ENCODE results near the gene CPNE6. TPM values are rescaled to one million over a fixed set of nuclear protein-coding genes. Genes with fewer than 3 reads are reported as not detected.

Gene CPNE6
- total and polyA plus RNA-seq, 12 donors, result 0.12 to 0.64 (median 0.41) TPM; not detected in 8

DNA sequence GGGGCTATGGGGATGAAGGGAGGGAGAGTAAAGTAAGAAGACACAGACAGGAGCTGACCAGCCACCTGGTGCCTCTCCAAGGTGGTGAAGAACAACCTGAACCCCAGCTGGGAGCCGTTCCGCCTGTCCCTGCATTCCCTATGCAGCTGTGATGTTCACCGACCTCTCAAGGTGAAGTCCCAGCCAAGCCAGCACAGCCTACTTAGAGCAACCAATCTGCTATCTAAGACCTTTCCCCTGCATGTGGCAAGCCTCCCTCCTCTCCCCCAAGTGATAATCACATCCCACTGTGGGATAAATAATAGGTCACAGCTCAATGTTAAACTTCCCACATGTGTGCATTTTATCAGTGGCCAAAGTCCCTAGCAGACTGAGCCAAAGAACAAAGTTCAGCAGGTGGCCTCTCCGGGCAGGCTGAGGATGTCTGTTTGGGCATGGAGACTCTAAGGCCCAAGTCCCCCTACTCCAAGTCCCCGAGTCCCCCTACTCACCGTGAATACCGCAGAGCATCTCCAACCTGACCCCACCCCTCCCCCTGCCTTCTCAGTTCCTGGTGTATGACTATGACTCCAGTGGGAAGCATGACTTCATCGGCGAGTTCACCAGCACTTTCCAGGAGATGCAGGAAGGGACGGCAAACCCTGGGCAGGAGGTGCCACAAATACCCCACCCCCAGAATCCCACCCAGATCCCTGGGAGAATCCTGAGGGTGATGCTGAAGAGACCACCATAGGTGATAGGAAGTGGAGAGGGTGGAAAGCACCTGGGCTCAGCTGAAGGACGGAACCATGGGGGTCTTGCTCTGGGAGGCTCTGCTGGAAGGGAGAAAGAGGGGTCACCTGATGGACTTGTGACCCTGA, 3.5 kb downstream of the CPNE6 start:
- H3K27me3 ChIP-seq, result peaks cover 0 to 40% (median 14%) of the 10 kb centered on the region in 7 donors

DNA sequence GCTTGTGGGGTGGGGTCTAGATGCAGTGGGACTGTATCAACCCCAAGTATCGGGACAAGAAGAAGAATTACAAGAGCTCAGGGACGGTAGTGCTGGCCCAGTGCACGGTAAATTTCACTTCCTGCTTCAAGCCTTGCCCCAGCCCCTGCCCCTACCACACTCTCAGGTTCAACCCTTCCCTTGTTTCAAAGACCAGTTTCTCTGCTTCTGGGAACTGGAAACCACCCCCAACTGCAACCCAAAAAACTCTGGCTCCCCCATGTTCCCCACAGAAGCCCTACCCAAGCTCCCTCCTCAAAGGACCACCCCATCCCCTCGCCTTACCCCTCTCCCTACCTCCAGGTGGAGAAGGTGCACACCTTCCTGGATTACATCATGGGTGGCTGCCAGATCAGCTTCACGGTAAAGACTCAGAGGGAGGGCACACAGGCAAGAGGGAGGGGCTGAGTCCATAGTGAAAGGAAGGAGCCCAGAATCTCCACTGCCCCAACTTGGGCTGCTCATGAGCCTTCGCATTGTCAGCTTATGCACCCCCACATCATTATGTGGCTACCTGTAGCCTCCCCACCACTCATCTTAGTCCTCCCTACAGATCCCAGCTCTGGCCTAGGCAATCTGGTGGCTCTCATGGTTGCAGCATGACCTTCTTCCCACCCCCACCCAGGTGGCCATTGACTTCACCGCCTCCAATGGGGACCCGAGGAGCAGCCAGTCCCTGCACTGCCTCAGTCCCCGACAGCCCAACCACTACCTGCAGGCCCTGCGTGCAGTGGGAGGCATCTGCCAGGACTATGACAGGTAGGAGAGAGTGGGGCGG, 4.3 kb downstream of the CPNE6 start:
- ATAC-seq, result no peak
- Histone ChIP-seq H3K27me3 (peaks cover 0 to 40% (median 18%) of the 10 kb centered on the region in 7 donors), H3K4me1 (peaks cover 0 to 8% (median 0%) of the 10 kb centered on the region in 9 donors), H3K36me3 (no peaks in the 10 kb centered on the region), H3K9me3 (no peaks in the 10 kb centered on the region), H3K27ac (no peak overlapping the region), H3K4me3 (no peak overlapping the region)
- no peak for DNase-seq
- intact Hi-C loops (cut with DNase I), result no loop called here
- 73 to 74% methylated on average over 11 of the region's 11 CpGs for WGBS, 2 donors
- TF ChIP-seq, protein P1, sequence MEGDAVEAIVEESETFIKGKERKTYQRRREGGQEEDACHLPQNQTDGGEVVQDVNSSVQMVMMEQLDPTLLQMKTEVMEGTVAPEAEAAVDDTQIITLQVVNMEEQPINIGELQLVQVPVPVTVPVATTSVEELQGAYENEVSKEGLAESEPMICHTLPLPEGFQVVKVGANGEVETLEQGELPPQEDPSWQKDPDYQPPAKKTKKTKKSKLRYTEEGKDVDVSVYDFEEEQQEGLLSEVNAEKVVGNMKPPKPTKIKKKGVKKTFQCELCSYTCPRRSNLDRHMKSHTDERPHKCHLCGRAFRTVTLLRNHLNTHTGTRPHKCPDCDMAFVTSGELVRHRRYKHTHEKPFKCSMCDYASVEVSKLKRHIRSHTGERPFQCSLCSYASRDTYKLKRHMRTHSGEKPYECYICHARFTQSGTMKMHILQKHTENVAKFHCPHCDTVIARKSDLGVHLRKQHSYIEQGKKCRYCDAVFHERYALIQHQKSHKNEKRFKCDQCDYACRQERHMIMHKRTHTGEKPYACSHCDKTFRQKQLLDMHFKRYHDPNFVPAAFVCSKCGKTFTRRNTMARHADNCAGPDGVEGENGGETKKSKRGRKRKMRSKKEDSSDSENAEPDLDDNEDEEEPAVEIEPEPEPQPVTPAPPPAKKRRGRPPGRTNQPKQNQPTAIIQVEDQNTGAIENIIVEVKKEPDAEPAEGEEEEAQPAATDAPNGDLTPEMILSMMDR (IDR thresholded peaks at IDR 0.05), result no peak

More for the DNA sequence above, 3.5 kb downstream of the CPNE6 start:
- DNase-seq (no peak), ATAC-seq (no peak)
- Histone ChIP-seq H3K9me3 (no peaks in the 10 kb centered on the region), H3K4me1 (peaks cover 0 to 5% (median 0%) of the 10 kb centered on the region in 9 donors), H3K4me3 (no peak overlapping the region), H3K27ac (no peak overlapping the region), H3K36me3 (no peaks in the 10 kb centered on the region)
- intact Hi-C loops (cut with DNase I), result no loop called here
- TF ChIP-seq, protein P1 (IDR thresholded peaks at IDR 0.05), result no peak
- WGBS, 2 donors, result 66 to 71% methylated on average over 11 of the region's 11 CpGs

DNA sequence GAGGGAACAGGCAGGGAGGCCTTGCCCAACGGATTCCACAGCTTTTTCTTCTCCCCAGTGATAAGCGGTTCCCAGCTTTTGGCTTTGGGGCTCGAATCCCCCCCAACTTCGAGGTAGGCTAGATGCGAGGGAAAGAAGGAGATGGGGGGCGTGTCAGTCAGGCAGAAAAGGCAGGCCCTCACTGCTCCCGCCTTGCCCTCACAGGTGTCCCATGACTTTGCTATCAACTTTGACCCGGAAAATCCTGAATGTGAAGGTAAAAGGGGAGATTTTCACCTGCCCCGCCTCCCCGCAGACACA, 4.9 kb downstream of the CPNE6 start:
- intact Hi-C loops (cut with DNase I), result no loop called here
- no peak overlapping the region for H3K27ac ChIP-seq
- ATAC-seq (no peak), DNase-seq (no peak)
- 81 to 86% methylated on average over 10 of the region's 10 CpGs for WGBS, 2 donors
- H3K36me3 ChIP-seq, result no peaks in the 10 kb centered on the region
- peaks cover 0 to 8% (median under 1%) of the 10 kb centered on the region in 9 donors for H3K4me1 ChIP-seq
- H3K9me3 ChIP-seq, result no peaks in the 10 kb centered on the region
- peaks cover 0 to 37% (median 18%) of the 10 kb centered on the region in 7 donors for H3K27me3 ChIP-seq
- TF ChIP-seq, protein P1 (IDR thresholded peaks at IDR 0.05), result no peak
- H3K4me3 ChIP-seq, result no peak overlapping the region

GRCh38 chr14:24077086-24077485, 5.7 kb downstream of the CPNE6 start:
- ATAC-seq, result no peak
- Histone ChIP-seq H3K4me3 (no peak overlapping the region), H3K27me3 (peaks cover 0 to 29% (median 18%) of the 10 kb centered on the region in 7 donors), H3K4me1 (peaks cover 0 to 12% (median 6%) of the 10 kb centered on the region in 9 donors), H3K27ac (no peak overlapping the region), H3K36me3 (no peaks in the 10 kb centered on the region), H3K9me3 (no peaks in the 10 kb centered on the region)
- WGBS, 2 donors, result 88 to 91% methylated on average over 23 of the region's 23 CpGs
- TF ChIP-seq, protein P1 (IDR thresholded peaks at IDR 0.05), result no peak
- no peak for DNase-seq
- intact Hi-C loops (cut with DNase I), result no loop called here

Measured in heart right ventricle (tissue), 16 donors.